Thyroid gland (tissue), 4 donors: ENCODE results near the gene SERPINA4.

Experiments used
- POLR2A ChIP-seq, 2 donors: fragments of 450-650 bp; IDR thresholded peaks; one replicate each; pipeline ENCODE4 v1.6.1; 2017; ENCODE audit warnings: antibody characterized with exemption in 2 of 2, mild to moderate bottlenecking in 2 of 2, moderate library complexity in 1 of 2
- TF ChIP-seq, protein P1 (sequence below), 6 experiments: fragments of 200-600 bp in 3 of 6; fragments of 450-650 bp in 3 of 6; sonication (generic) in 3 of 6; IDR thresholded peaks; one replicate each; pipeline ENCODE4 v1.5.1; 2016 to 2019; ENCODE audit warnings: antibody characterized with exemption in 6 of 6, mild to moderate bottlenecking in 2 of 6, inconsistent platforms in 1 of 6, moderate library complexity in 1 of 6

DNA sequence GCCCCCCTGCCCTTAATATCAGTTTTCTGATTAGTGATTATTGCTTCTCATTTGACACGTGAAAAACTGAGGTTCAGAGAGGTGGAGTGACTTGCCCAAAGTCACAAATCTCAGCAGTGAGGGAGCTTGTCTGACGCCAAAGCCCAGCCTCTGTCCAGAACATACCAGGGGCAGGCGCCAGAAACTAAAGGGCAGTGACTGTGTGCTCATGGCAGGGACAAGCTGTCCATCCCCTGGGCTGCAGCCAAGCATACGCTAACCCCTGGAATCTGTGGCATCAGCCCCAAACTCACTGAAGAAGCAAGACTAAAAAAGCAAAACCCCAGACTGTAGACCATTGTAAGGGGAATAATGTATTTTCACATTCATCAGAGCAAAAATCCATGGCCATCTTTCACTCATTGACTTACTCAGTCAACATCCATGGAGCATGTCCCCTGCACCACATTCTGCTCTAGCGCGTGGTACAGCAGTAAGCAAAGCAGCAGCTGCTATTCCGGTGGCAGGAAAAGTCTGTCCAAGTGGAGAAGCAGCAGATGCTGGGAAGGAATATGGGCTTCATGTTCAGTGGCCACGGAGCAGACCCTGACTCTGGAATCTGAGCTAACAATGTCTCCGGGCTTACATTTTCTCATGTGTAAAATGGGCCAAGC lies 1.5 kb upstream of the SERPINA4 start:
- TF ChIP-seq POLR2A (IDR thresholded peaks at IDR 0.05): no peak
- TF ChIP-seq, protein P1, sequence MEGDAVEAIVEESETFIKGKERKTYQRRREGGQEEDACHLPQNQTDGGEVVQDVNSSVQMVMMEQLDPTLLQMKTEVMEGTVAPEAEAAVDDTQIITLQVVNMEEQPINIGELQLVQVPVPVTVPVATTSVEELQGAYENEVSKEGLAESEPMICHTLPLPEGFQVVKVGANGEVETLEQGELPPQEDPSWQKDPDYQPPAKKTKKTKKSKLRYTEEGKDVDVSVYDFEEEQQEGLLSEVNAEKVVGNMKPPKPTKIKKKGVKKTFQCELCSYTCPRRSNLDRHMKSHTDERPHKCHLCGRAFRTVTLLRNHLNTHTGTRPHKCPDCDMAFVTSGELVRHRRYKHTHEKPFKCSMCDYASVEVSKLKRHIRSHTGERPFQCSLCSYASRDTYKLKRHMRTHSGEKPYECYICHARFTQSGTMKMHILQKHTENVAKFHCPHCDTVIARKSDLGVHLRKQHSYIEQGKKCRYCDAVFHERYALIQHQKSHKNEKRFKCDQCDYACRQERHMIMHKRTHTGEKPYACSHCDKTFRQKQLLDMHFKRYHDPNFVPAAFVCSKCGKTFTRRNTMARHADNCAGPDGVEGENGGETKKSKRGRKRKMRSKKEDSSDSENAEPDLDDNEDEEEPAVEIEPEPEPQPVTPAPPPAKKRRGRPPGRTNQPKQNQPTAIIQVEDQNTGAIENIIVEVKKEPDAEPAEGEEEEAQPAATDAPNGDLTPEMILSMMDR (IDR thresholded peaks at IDR 0.05): no peak
